ENCODE results near the gene PDE4D.

GRCh38 chr5:59091965-59092364, 801.6 kb downstream of the PDE4D start:
- TF ChIP-seq SIN3A (IDR thresholded peaks at IDR 0.05; ENCODE audit: borderline replicate concordance, insufficient read depth, low read length) (no peak), POLR2AphosphoS5 (IDR thresholded peaks at IDR 0.05; ENCODE audit: low read depth, low read length) (no peak)
